ENCODE results near the gene IER5.

GRCh38 chr1:181115368-181115684 lies 26.8 kb downstream of the IER5 start:
- TF ChIP-seq, protein P1, sequence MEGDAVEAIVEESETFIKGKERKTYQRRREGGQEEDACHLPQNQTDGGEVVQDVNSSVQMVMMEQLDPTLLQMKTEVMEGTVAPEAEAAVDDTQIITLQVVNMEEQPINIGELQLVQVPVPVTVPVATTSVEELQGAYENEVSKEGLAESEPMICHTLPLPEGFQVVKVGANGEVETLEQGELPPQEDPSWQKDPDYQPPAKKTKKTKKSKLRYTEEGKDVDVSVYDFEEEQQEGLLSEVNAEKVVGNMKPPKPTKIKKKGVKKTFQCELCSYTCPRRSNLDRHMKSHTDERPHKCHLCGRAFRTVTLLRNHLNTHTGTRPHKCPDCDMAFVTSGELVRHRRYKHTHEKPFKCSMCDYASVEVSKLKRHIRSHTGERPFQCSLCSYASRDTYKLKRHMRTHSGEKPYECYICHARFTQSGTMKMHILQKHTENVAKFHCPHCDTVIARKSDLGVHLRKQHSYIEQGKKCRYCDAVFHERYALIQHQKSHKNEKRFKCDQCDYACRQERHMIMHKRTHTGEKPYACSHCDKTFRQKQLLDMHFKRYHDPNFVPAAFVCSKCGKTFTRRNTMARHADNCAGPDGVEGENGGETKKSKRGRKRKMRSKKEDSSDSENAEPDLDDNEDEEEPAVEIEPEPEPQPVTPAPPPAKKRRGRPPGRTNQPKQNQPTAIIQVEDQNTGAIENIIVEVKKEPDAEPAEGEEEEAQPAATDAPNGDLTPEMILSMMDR (IDR thresholded peaks at IDR 0.05; ENCODE audit: insufficient read depth, low read length), result no peak
- no peak for TF ChIP-seq POLR2AphosphoS5 (IDR thresholded peaks at IDR 0.05; ENCODE audit: low read depth)
- no peak for TF ChIP-seq GABPA (IDR thresholded peaks at IDR 0.05; ENCODE audit: low read depth)
- TF ChIP-seq, protein P2, sequence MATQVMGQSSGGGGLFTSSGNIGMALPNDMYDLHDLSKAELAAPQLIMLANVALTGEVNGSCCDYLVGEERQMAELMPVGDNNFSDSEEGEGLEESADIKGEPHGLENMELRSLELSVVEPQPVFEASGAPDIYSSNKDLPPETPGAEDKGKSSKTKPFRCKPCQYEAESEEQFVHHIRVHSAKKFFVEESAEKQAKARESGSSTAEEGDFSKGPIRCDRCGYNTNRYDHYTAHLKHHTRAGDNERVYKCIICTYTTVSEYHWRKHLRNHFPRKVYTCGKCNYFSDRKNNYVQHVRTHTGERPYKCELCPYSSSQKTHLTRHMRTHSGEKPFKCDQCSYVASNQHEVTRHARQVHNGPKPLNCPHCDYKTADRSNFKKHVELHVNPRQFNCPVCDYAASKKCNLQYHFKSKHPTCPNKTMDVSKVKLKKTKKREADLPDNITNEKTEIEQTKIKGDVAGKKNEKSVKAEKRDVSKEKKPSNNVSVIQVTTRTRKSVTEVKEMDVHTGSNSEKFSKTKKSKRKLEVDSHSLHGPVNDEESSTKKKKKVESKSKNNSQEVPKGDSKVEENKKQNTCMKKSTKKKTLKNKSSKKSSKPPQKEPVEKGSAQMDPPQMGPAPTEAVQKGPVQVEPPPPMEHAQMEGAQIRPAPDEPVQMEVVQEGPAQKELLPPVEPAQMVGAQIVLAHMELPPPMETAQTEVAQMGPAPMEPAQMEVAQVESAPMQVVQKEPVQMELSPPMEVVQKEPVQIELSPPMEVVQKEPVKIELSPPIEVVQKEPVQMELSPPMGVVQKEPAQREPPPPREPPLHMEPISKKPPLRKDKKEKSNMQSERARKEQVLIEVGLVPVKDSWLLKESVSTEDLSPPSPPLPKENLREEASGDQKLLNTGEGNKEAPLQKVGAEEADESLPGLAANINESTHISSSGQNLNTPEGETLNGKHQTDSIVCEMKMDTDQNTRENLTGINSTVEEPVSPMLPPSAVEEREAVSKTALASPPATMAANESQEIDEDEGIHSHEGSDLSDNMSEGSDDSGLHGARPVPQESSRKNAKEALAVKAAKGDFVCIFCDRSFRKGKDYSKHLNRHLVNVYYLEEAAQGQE (IDR thresholded peaks at IDR 0.05; ENCODE audit: insufficient replicate concordance, low read depth), result no peak

All from HL-60 (cell line).